Nephron progenitor cell (in vitro differentiated cells): ENCODE data around the gene FAIM2.

Experiments used
- DNase-seq: peaks from one replicate; pipeline ENCODE4 v3.0.0; 2021
- H3K27ac Mint-ChIP-seq: 2 replicates; pipeline ENCODE4 v1.8.0; 2021; ENCODE audit warnings: mild to moderate bottlenecking, moderate library complexity, mixed read lengths
- H3K27me3 Mint-ChIP-seq: 2 replicates; pipeline ENCODE4 v1.8.0; 2021; ENCODE audit warnings: mild to moderate bottlenecking, low read depth, mixed read lengths; ENCODE audit not compliant: poor library complexity
- H3K36me3 Mint-ChIP-seq: 2 replicates; pipeline ENCODE4 v1.8.0; 2021; ENCODE audit warnings: low read depth, mixed read lengths
- H3K4me1 Mint-ChIP-seq: 2 replicates; pipeline ENCODE4 v1.8.0; 2021; ENCODE audit warnings: mixed read lengths
- H3K4me3 Mint-ChIP-seq: 2 replicates; pipeline ENCODE4 v1.8.0; 2021; ENCODE audit warnings: mild to moderate bottlenecking, moderate library complexity, mixed read lengths
- H3K9me3 Mint-ChIP-seq: 2 replicates; pipeline ENCODE4 v1.8.0; 2021; ENCODE audit warnings: mild to moderate bottlenecking, moderate library complexity, mixed read lengths
- TF ChIP-seq, protein P1 (sequence below): fragments of 200-600 bp; sonication (generic); IDR thresholded peaks from 2 replicates; pipeline ENCODE4 v1.5.0; 2021; ENCODE audit warnings: antibody characterized with exemption

FAIM2 gene

DNA sequence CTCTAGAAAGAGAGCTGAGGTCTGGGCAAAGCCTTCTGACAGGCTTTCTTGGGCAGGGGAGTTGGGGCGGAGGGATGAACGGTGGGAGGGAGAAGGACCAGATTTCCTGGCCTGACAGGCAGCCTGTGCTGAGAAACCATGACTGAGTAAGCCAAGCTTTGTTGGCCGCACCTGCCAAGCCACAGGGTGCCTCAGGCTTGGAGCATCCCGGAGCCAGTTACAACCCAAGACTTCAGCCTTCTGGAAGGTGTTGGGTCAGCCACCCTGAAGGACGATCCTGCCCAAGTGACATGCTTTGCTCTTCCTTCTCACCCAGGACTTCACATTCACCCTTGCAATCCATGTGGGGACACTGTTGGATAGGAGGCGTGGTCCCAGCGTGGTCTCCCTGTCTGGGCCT, 25.9 kb upstream of the FAIM2 start:
- TF ChIP-seq, protein P1, sequence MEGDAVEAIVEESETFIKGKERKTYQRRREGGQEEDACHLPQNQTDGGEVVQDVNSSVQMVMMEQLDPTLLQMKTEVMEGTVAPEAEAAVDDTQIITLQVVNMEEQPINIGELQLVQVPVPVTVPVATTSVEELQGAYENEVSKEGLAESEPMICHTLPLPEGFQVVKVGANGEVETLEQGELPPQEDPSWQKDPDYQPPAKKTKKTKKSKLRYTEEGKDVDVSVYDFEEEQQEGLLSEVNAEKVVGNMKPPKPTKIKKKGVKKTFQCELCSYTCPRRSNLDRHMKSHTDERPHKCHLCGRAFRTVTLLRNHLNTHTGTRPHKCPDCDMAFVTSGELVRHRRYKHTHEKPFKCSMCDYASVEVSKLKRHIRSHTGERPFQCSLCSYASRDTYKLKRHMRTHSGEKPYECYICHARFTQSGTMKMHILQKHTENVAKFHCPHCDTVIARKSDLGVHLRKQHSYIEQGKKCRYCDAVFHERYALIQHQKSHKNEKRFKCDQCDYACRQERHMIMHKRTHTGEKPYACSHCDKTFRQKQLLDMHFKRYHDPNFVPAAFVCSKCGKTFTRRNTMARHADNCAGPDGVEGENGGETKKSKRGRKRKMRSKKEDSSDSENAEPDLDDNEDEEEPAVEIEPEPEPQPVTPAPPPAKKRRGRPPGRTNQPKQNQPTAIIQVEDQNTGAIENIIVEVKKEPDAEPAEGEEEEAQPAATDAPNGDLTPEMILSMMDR: no peak
- no peaks in the 10 kb centered on the region for H3K36me3 Mint-ChIP-seq
- H3K27me3 Mint-ChIP-seq: peaks cover 19% of the 10 kb centered on the region
- DNase-seq: no peak
- no peak overlapping the region for H3K4me3 Mint-ChIP-seq
- H3K4me1 Mint-ChIP-seq: peaks cover 8% of the 10 kb centered on the region
- no peak overlapping the region for H3K27ac Mint-ChIP-seq
- H3K9me3 Mint-ChIP-seq: peaks cover 3% of the 10 kb centered on the region

DNA sequence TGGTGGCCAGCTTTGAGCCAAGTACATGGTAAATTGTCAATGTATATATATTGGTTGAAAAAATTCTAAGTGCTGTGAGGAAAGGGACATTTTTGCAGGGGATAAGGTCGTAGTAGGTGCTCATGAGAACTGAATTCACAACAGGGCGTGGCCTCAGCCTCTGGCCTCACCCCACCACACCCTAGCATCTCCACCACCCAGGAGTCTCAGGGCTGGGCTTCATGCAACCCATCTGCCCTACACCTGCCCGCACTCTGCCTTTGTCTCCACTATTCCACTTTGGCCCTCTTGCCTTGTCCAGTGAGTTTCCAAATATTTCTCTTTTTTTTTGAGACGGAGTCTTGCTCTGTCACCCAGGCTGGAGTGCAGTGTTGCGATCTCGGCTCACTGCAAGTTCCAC, 24.8 kb upstream of the FAIM2 start:
- Mint-ChIP-seq H3K27ac (no peak overlapping the region), H3K36me3 (no peaks in the 10 kb centered on the region), H3K9me3 (no peaks in the 10 kb centered on the region), H3K4me1 (peaks cover under 1% of the 10 kb centered on the region), H3K4me3 (no peak overlapping the region), H3K27me3 (peaks cover 19% of the 10 kb centered on the region)
- TF ChIP-seq, protein P1: no peak
- no peak for DNase-seq

DNA sequence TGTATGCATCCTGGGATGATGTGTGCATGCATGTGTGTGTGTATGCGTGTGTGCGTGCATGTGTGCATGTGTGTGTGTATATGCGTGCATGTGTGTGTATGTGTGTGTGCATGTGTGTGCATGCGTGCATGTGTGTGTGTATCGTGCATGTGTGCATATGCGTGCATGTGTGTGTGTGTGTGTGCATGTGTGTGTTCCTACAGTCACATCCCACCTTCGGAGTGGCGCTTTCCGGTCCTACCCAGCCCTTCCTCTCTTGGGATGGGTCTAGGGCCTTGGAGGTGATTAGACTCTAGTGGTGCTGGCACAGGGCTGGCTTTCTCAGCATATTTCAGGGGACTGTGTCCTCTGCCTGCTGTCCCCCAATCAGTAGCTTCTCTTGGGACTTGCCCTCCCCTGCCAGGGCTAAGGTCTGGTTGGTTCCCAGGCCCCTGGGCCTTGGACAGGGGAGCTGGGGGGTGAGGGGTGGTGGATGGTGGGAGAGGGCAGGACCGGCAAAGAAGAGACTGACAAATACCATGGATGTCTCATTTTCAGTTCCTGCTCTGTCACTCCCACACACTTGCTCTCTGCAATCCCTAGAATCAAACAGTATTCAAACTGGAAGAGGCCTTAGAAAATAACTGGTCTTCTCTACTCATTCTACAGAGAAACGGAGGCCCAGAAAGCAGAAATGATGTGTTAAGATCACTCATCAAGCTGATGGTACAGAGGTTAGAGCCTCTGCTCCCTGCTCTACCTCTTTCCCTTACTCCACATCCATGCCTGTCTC, 21.9 kb upstream of the FAIM2 start:
- H3K27me3 Mint-ChIP-seq: peaks cover 20% of the 10 kb centered on the region
- H3K9me3 Mint-ChIP-seq: no peaks in the 10 kb centered on the region
- H3K27ac Mint-ChIP-seq: peak overlapping the region; percentile 54
- no peaks in the 10 kb centered on the region for H3K4me1 Mint-ChIP-seq
- no peak overlapping the region for H3K4me3 Mint-ChIP-seq
- no peak for DNase-seq
- no peaks in the 10 kb centered on the region for H3K36me3 Mint-ChIP-seq
- TF ChIP-seq, protein P1: no peak

DNA sequence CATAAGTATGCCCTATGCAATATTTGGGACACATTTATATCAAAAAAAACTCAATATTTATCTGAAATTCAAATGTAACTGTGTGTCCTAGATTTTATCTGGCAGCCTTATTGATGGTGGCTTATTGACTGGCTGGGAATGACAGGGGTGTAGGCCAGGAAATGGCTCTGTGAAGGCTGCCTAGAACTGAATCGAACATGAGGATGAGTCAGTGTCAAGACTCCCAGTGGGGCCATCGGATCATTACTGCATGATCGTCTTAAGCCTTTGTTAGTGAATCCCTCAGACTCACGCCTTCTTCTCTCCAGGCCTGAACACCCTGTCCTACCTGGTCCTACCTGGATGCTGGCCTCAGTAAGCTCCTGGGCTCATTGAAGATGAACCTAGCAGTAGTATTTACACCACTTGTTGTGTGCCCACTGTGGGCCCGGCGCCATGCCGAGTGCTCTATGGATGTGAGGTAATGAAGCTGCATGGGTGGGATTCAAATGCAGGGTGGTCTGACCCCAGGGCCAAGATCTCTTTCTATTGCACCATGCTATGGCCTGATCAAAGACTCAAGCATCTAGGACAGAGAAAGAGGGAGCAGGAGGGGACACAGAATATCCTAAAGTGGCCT, 21.0 kb upstream of the FAIM2 start:
- H3K27me3 Mint-ChIP-seq: peaks cover 19% of the 10 kb centered on the region
- DNase-seq: no peak
- H3K9me3 Mint-ChIP-seq: no peaks in the 10 kb centered on the region
- no peaks in the 10 kb centered on the region for H3K36me3 Mint-ChIP-seq
- no peak overlapping the region for H3K27ac Mint-ChIP-seq
- TF ChIP-seq, protein P1: no peak
- H3K4me1 Mint-ChIP-seq: no peaks in the 10 kb centered on the region
- H3K4me3 Mint-ChIP-seq: no peak overlapping the region

DNA sequence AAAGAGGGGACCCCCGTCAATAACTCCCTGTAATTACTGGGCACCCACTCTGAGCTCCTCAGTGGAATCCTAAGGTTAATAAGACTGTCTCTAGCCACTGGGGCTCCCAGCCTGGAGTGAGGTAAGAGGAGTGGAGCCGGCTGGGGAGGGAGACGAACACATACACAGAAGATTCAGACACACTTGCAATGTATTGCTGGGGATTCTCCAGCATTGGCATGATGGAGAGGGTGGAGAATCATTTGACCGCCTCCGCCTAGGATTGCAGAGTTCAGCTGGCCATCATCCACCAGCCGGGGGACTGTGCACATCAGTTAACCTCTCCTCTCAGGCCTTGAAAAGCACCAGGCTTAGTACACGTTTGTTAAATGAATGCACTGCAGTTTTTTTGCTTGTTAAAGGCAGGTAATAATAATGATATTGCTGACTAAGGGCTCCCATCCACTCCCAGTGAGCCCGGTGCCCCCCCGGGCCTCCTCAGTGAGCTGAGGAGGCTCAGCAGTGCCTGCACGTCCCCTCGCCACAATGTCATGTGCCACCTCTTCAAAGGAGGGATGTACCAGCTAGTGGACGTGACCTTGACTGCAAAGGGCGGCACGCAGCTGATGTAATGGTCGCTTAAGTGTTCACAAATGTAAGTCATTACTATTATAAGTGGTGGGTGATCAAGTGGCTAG, 20.3 kb upstream of the FAIM2 start:
- no peaks in the 10 kb centered on the region for H3K36me3 Mint-ChIP-seq
- no peak overlapping the region for H3K27ac Mint-ChIP-seq
- H3K4me3 Mint-ChIP-seq: no peak overlapping the region
- DNase-seq: no peak
- no peaks in the 10 kb centered on the region for H3K4me1 Mint-ChIP-seq
- H3K9me3 Mint-ChIP-seq: no peaks in the 10 kb centered on the region
- TF ChIP-seq, protein P1: no peak
- H3K27me3 Mint-ChIP-seq: peaks cover 13% of the 10 kb centered on the region
